ENCODE data around the gene RNF157.

DNA sequence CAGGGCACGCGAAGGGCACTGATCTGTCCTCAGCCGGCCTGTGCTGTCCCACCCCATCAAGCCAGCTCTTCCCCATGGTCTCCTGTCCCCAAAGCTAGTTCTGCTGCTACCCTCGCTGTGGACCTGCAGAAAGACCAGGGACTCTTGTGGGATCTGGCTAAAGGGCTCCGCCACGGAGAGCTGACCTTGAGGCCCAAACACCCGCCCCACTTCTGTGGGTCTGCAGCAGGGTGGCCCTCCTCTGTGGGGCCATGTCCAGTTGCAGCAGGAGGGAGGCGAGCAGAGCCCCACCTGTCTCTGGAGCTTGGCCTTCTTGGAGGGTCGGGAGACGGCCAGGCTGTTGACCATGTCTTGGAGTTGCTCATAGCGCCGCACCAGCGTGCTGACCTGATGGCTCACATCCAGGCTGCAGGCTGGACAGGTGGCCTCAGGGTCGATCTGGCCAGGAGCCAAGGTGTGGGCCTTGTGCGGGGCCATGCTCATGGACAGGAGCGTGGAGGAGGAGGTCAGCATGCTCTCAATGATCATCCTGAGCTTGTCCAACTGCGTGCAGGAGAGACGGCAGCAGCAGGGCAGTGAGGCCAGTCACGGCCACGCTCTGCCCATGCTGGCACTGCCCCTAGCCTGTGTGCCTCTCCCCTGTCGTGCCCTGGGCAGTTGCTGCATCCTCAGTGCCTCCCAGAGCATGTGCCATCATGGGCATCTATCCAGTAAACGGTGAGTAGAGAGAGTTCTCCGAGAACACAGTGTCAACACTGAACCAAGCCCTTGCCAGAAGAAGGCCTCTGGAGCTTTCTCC lies 41.5 kb upstream of the RNF157 start:
- TF ChIP-seq CTCF (IDR thresholded peaks at IDR 0.05 in 2 of 3, conservative IDR thresholded peaks at IDR 0.05 in 1 of 3; ENCODE audit: borderline replicate concordance in 1 of 3, insufficient read depth in 1 of 3, low read depth in 2 of 3, low read length in 2 of 3) = no peak
- no peak for TF ChIP-seq POLR2A (IDR thresholded peaks at IDR 0.05; ENCODE audit: borderline replicate concordance, extremely low read depth, insufficient read depth, insufficient read length)
- no peak for TF ChIP-seq POLR2AphosphoS5 (IDR thresholded peaks at IDR 0.05; ENCODE audit: low read depth, low read length)
- TF ChIP-seq ZFX (IDR thresholded peaks at IDR 0.05) = no peak
- no peak for TF ChIP-seq EZH2phosphoT487 (IDR thresholded peaks at IDR 0.05; ENCODE audit: borderline replicate concordance)
- no peak for TF ChIP-seq EZH2 (IDR thresholded peaks at IDR 0.05)
- no peak for TF ChIP-seq ELF1 (IDR thresholded peaks at IDR 0.05; ENCODE audit: borderline replicate concordance, low read depth)
- TF ChIP-seq REST (IDR thresholded peaks at IDR 0.05; ENCODE audit: low read depth) = no peak
- no peak for TF ChIP-seq SRF (IDR thresholded peaks at IDR 0.05; ENCODE audit: low read depth)
- no peak for TF ChIP-seq SP1 (IDR thresholded peaks at IDR 0.05; ENCODE audit: low read depth)
- no peak for TF ChIP-seq ZNF274 (IDR thresholded peaks at IDR 0.05; ENCODE audit: low read depth, low read length)

Measured in HCT116 (cell line).